Large intestine (tissue), 3 donors: ENCODE data around the gene TSPAN17. TPM values are rescaled to one million over a fixed set of nuclear protein-coding genes. Genes with fewer than 3 reads are reported as not detected.

ENCODE experiments used
- DNase-seq, 2 donors: peaks; one replicate each; pipeline versions ENCODE4 v3.0.0 to v3.0.0-alpha.2; 2013
- H3K27ac ChIP-seq: one replicate; pipeline ENCODE4 v1.5.1; 2013; ENCODE audit warnings: low read length
- H3K27me3 ChIP-seq: 2 replicates; pipeline ENCODE4 v1.6.1; 2013; ENCODE audit warnings: low read length; ENCODE audit not compliant: control insufficient read depth, insufficient read depth
- H3K36me3 ChIP-seq: 2 replicates; pipeline ENCODE4 v1.6.1; 2013; ENCODE audit warnings: low read length; ENCODE audit not compliant: control insufficient read depth, insufficient read depth
- H3K4me1 ChIP-seq: one replicate; pipeline ENCODE4 v1.6.1; 2013; ENCODE audit warnings: low read length; ENCODE audit not compliant: control insufficient read depth, insufficient read depth
- H3K4me3 ChIP-seq: one replicate; pipeline ENCODE4 v1.5.1; 2013; ENCODE audit warnings: low read length
- H3K9me3 ChIP-seq: one replicate; pipeline ENCODE4 v1.6.1; 2013; ENCODE audit warnings: mild to moderate bottlenecking, low read depth, low read length, moderate library complexity; ENCODE audit not compliant: control insufficient read depth
- WGBS: methylation state at CpG from one replicate; pipeline ENCODE4 v1.1.5; 2013; ENCODE audit warnings: low lambda C conversion rate; ENCODE audit not compliant: insufficient coverage; 5-methylcytosine and 5-hydroxymethylcytosine counted together
- polyA plus RNA-seq: library from polyadenylated mRNA; unstranded; fragments of 120-200 nt; gene quantifications from one replicate; pipeline ENCODE4 v1.2.1, GENCODE V29; 2013

TSPAN17 gene
- polyA plus RNA-seq, 1 donor = 25.7 TPM

DNA sequence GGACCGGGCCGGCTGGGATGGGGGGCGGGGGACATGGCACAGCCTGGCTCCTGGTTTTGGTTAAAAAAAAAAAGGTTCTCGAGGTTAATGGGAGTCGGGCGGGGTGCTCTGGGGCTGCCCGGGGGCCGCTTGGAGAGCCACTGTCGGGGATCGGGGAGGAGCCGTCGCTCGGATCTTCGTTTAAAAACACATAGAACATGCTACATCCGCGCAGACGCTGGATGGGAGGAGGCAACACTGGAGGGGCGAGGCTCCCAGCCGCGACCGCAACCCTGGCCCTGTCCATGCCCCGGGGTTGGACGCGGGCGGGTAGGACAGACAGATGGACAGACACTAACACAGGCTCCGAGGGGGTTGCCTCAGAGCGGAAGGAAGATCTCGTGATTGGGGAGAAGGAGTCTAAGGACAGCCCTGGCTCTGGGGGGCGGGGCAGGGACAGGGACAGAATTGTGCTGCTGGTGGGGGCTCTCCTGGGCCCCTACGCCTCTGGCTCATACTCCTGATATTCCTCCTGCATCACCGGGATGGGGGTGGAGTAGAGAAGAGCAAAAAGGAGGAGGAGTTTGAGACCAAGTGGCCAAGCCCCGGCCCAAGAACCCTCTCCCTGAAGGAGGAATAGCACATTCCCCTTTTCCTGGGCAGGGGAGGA, 26.8 kb upstream of the TSPAN17 start:
- H3K4me3 ChIP-seq = no peak overlapping the region
- no peaks in the 10 kb centered on the region for H3K36me3 ChIP-seq
- peaks cover 88% of the 10 kb centered on the region for H3K27me3 ChIP-seq
- WGBS = 10% methylated on average over 2 of the region's 32 CpGs
- H3K4me1 ChIP-seq = peaks cover 15% of the 10 kb centered on the region
- peaks cover 14% of the 10 kb centered on the region for H3K9me3 ChIP-seq
- DNase-seq = no peak
- H3K27ac ChIP-seq = no peak overlapping the region

DNA sequence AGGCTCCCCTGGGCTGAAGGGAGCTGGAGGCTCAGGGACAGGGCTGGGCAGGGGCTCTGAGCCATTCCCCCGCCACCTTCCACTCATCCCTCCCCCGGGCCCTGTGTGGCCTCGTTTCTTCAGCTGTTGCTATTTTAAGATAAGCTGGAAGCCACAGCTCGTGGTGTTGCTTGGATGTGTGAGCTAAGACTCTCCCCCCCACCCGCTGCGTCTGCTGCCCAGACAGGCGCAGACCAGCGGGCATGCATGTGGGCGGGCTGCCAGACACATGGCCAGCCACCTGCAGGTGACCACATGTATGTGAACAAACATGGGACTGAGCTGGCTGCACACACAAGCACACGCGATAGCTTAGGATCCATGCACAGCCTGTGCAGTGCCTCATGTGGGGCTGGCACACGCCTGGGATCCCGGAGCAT, 25.6 kb upstream of the TSPAN17 start:
- peaks cover 88% of the 10 kb centered on the region for H3K27me3 ChIP-seq
- H3K36me3 ChIP-seq = no peaks in the 10 kb centered on the region
- peaks cover 15% of the 10 kb centered on the region for H3K4me1 ChIP-seq
- no peak overlapping the region for H3K4me3 ChIP-seq
- no peak for DNase-seq
- WGBS = no CpG with 5 or more reads among the region's 13 CpGs
- no peak overlapping the region for H3K27ac ChIP-seq
- peaks cover 14% of the 10 kb centered on the region for H3K9me3 ChIP-seq

DNA sequence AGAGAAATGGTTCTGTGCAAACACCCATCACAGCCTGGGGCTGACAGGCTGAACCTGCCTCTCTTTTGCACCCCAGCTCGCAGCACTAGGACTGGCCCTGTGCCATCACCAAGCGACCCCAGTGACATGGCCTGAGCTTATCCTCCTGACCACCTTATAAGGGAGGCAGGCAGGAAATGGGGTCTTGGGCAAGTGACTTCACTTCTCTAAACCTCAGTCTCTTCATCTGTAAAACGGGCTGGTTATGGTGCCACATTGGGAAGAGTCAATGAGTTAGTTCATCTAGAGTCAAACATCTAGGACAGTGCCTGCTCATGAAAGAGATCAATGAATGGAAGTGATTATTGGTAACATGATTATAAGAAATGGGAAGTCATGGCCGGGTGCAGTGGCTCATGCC, 23.1 kb upstream of the TSPAN17 start:
- Histone ChIP-seq H3K4me1 (peaks cover 10% of the 10 kb centered on the region), H3K27ac (no peak overlapping the region), H3K36me3 (no peaks in the 10 kb centered on the region), H3K9me3 (peaks cover 12% of the 10 kb centered on the region), H3K4me3 (no peak overlapping the region), H3K27me3 (peaks cover 89% of the 10 kb centered on the region)
- DNase-seq = no peak
- no CpG with 5 or more reads among the region's 4 CpGs for WGBS

DNA sequence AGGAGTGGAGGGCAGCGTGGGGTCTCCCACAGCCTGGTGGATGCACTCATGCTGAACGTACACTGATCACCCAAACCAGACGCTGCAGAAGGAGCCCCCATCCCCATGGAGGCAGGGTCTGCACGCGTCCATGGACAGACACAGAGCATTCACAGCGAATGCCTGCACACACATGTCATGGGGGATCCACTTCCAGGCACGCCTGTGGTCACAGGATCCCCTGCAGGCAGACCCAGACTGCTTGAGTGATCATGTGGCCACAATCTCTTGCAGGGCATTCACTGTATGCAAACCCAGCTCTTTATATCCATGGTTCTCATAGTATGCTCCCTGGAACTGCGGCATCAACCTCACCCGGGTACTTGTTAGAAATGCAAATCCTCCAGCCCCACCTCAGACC, 22.3 kb upstream of the TSPAN17 start:
- H3K9me3 ChIP-seq = peaks cover 10% of the 10 kb centered on the region
- no peak overlapping the region for H3K27ac ChIP-seq
- no peaks in the 10 kb centered on the region for H3K36me3 ChIP-seq
- H3K27me3 ChIP-seq = peaks cover 89% of the 10 kb centered on the region
- DNase-seq = no peak
- H3K4me1 ChIP-seq = peaks cover 9% of the 10 kb centered on the region
- no CpG with 5 or more reads among the region's 9 CpGs for WGBS
- H3K4me3 ChIP-seq = no peak overlapping the region

DNA sequence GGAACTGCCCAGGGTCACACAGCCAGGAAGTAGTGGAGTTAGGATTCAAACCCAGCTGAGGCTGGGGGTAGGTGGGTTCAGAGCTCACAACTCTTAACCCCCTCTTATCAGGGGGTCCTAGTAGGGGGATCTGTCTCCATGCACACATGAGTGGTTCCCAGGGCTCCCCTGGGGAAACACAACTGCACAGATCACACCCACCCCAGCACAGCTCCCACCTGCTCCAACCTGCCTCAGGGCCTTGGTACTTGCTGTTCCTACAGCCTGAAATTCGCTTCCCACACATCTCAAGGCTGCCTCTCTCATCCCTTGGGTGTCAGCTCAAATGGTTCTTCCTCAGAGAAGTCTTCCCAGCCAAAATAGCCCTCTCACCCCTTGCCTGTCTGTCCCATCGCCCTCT, 21.8 kb upstream of the TSPAN17 start:
- Histone ChIP-seq H3K27ac (no peak overlapping the region), H3K27me3 (peaks cover 86% of the 10 kb centered on the region), H3K36me3 (no peaks in the 10 kb centered on the region), H3K4me1 (peaks cover 5% of the 10 kb centered on the region), H3K9me3 (peaks cover 6% of the 10 kb centered on the region), H3K4me3 (no peak overlapping the region)
- WGBS = no CpG with 5 or more reads among the region's 2 CpGs
- no peak for DNase-seq

DNA sequence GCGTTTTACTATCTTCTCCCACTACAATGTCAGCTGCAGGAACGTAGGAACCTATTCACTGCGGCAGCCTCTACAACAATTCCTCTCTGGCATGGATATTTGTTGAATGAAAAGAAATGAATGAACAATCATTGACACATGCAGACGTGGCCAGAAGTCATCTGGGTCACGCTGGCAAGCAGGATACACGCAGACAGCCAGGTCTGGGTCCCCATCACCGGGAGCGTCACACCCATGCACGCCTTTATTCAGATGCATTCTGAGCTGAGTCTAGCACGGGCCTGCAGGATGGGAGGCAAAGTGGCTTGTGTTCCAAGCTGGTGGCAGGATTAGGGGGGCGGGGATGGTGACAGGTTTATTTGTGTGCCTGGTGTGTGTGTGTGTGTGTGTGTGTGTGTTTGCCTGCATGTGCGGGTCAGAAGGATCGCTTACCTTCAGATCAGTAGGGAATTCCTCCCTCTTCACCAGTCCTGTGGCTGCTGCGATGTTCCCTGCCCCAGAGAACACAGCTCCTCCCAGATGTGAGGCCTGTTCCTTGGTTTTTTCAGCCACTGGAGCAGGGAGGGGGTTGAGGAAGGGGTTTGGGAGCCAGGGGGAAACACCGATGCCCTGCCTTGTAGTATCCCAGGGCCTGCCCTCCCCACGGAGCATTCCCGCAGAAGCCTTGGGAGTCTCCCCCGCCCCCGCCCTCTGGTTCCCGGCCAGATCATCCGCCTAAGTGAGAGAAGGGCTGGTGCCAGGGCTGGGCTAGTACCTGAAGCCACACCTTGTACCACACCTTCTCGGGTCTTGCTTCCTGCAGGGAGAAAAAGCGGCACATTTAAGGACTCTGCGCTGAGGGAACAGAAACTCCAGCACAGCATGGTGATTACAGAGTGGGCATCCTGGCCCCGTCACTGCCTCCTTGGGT, 21.1 kb upstream of the TSPAN17 start:
- no peak overlapping the region for H3K4me3 ChIP-seq
- DNase-seq = no peak
- H3K4me1 ChIP-seq = peaks cover 8% of the 10 kb centered on the region
- peaks cover 6% of the 10 kb centered on the region for H3K9me3 ChIP-seq
- no CpG with 5 or more reads among the region's 25 CpGs for WGBS
- no peaks in the 10 kb centered on the region for H3K36me3 ChIP-seq
- H3K27ac ChIP-seq = no peak overlapping the region
- H3K27me3 ChIP-seq = peaks cover 86% of the 10 kb centered on the region

DNA sequence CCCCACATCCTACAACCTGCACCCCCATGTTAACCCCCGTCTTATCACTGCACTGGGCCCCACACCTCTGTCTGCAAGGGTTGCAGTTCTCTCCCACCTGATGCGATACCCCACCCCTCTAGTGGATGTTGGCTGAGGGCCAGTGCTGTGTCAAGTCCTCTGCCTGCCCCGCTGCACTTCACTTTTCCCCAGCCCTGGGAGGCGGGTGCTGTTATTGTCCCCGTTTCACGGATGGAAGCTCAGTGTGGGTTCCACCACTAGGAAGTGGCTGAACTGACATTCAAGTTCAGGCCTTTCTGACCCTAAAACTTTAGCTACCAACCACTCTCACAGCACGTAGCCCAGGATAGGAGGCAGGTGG, 20.4 kb upstream of the TSPAN17 start:
- Histone ChIP-seq H3K27me3 (peaks cover 86% of the 10 kb centered on the region), H3K9me3 (peaks cover 6% of the 10 kb centered on the region), H3K36me3 (no peaks in the 10 kb centered on the region), H3K4me1 (peaks cover 8% of the 10 kb centered on the region), H3K27ac (no peak overlapping the region), H3K4me3 (no peak overlapping the region)
- no CpG with 5 or more reads among the region's 7 CpGs for WGBS
- no peak for DNase-seq

DNA sequence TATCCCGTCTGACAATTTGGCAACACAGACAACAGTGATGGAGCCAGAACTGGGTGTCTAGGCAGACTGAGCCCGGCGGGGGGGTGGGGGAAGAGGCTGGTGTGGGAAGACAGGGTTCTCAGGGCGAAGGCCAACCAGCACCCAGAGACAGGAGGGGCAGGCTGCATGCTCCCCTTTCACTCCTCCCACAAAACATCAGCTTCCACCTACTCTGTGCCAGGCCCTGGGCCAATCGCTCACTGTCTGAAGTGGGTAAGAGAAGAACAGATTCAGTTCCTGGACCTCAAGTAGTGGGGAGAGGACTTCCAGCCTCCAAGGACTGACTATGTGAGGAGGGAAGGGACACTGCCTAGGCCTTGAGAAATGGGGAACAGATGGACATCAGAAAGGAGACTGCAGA, 19.7 kb upstream of the TSPAN17 start:
- no peak for DNase-seq
- Histone ChIP-seq H3K36me3 (no peaks in the 10 kb centered on the region), H3K27ac (no peak overlapping the region), H3K27me3 (peaks cover 84% of the 10 kb centered on the region), H3K4me1 (peaks cover 8% of the 10 kb centered on the region), H3K4me3 (no peak overlapping the region), H3K9me3 (peaks cover 6% of the 10 kb centered on the region)
- WGBS = no CpG with 5 or more reads among the region's 5 CpGs

DNA sequence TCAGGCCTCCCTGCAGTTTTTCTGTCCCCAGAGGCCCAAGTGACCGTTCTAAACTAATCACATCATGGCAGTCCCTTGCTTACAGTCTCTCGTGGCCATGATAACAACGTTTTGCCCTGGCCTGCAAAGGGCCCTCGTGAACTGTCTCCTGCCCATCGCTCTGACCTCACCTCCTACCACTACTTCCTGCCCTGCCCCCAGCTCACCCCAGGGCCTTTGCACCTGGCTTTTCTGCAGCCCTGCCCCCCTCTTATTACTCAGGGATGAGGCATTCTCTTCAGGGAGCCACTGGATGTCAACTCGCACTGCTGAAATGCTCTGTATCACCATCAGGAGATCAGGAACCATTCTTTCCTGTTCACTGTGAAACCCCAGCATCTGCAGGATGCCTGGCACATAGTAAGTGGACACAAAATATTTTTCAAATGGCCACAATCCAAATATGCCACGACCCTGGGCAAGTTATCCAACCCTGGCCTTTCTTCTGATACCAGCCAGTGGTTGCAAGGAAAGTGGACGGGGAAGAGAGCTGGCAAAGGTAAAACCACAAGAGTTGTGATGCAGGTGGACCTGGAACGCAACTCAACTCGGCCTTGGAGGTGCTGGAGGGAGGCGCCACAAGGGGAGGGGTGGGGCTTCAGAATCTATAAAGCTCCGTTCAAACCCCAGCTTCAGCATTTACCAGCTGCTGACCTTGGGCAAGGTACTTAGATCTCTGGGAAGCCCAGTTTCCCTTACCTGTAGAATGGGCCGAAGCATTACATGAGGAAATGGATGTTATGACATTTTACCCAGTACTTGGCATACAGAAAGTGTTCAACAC, 18.7 kb upstream of the TSPAN17 start:
- H3K27ac ChIP-seq = no peak overlapping the region
- H3K4me1 ChIP-seq = peaks cover 8% of the 10 kb centered on the region
- no peak overlapping the region for H3K4me3 ChIP-seq
- H3K27me3 ChIP-seq = peaks cover 91% of the 10 kb centered on the region
- H3K36me3 ChIP-seq = no peaks in the 10 kb centered on the region
- no CpG with 5 or more reads among the region's 13 CpGs for WGBS
- peaks cover 6% of the 10 kb centered on the region for H3K9me3 ChIP-seq
- DNase-seq = no peak

DNA sequence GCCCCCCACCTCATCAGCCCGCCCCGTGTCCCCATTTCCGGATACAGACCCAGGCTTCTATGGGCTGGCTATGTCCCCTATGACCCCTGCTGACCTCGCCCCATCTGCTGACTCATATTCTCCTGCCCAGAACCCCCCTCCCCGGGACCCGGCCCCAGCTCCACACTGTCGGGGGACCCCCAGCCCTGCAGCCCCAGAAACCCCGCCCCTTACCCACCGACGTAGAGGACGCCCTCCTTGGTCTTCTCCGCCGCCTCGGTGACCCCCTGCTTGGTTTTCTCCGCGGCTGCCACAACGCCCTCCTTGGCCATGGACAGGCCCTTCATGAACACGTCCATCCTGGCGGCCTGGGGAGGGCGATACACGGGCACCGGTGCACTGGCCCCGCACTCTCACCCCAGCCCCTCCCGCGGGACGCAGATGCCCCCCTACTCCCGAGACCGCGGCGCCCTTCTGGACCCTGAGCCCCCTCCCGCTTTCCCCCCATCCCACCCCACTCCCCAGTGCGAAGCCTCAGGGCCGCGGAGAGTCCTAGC, 17.9 kb upstream of the TSPAN17 start:
- peaks cover 8% of the 10 kb centered on the region for H3K4me1 ChIP-seq
- H3K27ac ChIP-seq = no peak overlapping the region
- peaks cover 90% of the 10 kb centered on the region for H3K27me3 ChIP-seq
- WGBS = no CpG with 5 or more reads among the region's 34 CpGs
- peaks cover 6% of the 10 kb centered on the region for H3K9me3 ChIP-seq
- no peak for DNase-seq
- H3K4me3 ChIP-seq = no peak overlapping the region
- no peaks in the 10 kb centered on the region for H3K36me3 ChIP-seq
